GM19238 (cell line): ENCODE data around the gene CEACAM3.

Source experiments
- DNase-seq: peaks from one replicate; pipeline ENCODE4 v3.0.0; 2011; ENCODE audit warnings: low spot score; ENCODE audit not compliant: insufficient read length

The CEACAM3 gene

GRCh38 chr19:41844601-41845000 is 48.2 kb downstream of the CEACAM3 start, which contains the start of gene LYPD4:
LYPD4 (minus strand) TSS chr19:41844683; CDS start chr19:41839285, 5,398 bp downstream.
- DNase-seq = no peak

DNA sequence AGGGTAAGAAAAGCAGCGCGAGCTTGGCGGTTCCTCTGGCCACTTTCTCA is 48.4 kb downstream of the CEACAM3 start, which contains the start of gene DMRTC2:
TSS of gene DMRTC2 (plus strand) at position 42 of the 50 bp plus-strand sequence. CDS start 2,387 bp downstream, outside the sequence.
- DNase-seq = no peak

GRCh38 chr19:41845051-41845590 is 48.7 kb downstream of the CEACAM3 start:
- no peak for DNase-seq

DNA sequence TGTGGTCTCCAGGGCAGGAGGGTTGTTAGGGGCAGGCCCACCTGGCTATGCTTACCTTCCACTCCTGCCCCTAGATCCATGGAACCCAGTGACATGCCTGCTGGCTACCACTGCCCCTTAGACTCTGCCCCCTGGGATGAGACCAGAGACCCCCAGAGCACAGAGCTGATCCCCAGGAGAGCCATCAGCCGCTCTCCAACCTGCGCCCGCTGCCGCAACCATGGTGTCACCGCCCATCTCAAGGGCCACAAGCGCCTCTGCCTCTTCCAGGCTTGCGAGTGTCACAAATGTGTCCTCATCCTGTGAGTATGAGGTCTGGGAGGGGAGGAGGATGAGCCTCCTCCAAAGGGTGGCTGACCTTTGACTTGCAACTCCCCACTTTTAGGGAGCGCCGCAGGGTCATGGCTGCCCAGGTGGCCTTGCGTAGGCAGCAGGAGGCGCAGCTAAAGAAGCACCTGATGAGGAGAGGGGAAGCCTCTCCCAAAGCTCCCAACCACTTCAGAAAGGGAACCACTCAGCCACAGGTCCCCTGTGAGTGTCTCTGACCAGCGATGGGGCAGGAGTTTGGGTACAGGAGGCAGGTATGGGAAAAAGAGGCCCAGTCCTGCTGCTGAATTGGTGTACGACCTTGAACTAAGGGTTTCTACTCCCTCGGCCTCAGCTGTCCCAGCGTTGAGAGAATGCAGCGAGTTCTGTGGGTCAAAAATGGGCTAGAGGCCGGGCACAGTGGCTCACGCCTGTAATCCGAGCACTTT is 51.1 kb downstream of the CEACAM3 start:
- DNase-seq = no peak

GRCh38 chr19:41848666-41849065 is 52.3 kb downstream of the CEACAM3 start:
- DNase-seq = no peak

- no peak for DNase-seq
These were observed 52.7 kb downstream of the CEACAM3 start for GRCh38 chr19:41849067-41849466.

- no peak for DNase-seq
These were observed 54.0 kb downstream of the CEACAM3 start for GRCh38 chr19:41850381-41850780.

GRCh38 chr19:41851456-41851855 is 55.1 kb downstream of the CEACAM3 start:
- DNase-seq = no peak

- no peak for DNase-seq
These were observed 57.0 kb downstream of the CEACAM3 start for GRCh38 chr19:41853344-41853743.

GRCh38 chr19:41853768-41854167 is 57.4 kb downstream of the CEACAM3 start:
- DNase-seq = no peak

GRCh38 chr19:41859213-41859617 is 62.8 kb downstream of the CEACAM3 start:
- no peak for DNase-seq

DNA sequence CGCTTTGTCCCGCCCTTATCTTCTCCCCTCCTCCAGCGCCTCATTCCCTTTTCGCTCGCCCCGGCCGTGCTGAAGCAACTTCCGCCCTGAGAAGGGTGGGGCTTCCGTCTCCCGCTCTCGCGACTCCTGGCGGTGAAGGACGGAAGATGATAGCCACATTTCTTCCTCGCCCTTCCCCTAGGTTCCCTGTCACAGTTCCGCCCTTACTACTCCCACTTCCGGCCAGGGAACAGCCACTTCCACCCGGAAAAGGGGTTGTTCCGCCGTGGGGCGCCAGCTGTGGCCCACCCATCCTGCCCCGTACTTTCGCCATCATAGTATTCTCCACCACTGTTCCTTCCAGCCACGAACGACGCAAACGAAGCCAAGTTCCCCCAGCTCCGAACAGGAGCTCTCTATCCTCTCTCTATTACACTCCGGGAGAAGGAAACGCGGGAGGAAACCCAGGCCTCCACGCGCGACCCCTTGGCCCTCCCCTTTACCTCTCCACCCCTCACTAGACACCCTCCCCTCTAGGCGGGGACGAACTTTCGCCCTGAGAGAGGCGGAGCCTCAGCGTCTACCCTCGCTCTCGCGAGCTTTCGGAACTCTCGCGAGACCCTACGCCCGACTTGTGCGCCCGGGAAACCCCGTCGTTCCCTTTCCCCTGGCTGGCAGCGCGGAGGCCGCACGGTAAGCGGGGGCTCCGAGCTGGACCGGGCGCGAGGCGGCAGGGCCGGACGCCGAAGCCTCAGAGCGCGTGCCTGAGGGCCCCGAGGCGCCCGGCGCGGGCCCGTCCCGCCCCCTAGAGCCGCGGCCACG is 63.4 kb downstream of the CEACAM3 start, which contains the start of gene RPS19:
TSS of gene RPS19 (plus strand) at position 638 of the 801 bp plus-strand sequence. CDS start 520 bp downstream, outside the sequence.
- peak; percentile 94 for DNase-seq

GRCh38 chr19:41860419-41861115 is 64.2 kb downstream of the CEACAM3 start:
- DNase-seq = no peak
